Adipocyte (in vitro differentiated cells): ENCODE results near the gene SPEF1.

ENCODE experiments used
- DNase-seq: peaks from one replicate; pipeline ENCODE4 v3.0.0-alpha.2; 2015; ENCODE audit warnings: low read depth
- H3K27me3 ChIP-seq: replicated peaks from 2 replicates; pipeline ENCODE4 v1.7.0; 2013; ENCODE audit warnings: mild to moderate bottlenecking, low read length, moderate library complexity; ENCODE audit not compliant: control insufficient read depth, insufficient read depth
- H3K36me3 ChIP-seq: 2 replicates; pipeline ENCODE4 v1.7.0; 2013; ENCODE audit warnings: low read length, mild to moderate bottlenecking, moderate library complexity; ENCODE audit not compliant: control insufficient read depth, insufficient read depth, severe bottlenecking
- H3K4me1 ChIP-seq: 2 replicates; pipeline ENCODE4 v1.7.0; 2013; ENCODE audit warnings: mild to moderate bottlenecking, low read length, moderate library complexity; ENCODE audit not compliant: control insufficient read depth, insufficient read depth
- H3K4me3 ChIP-seq: 2 replicates; pipeline ENCODE4 v1.7.0; 2013; ENCODE audit warnings: mild to moderate bottlenecking, low read length, moderate library complexity
- H3K9ac ChIP-seq: 2 replicates; pipeline ENCODE4 v1.7.0; 2013; ENCODE audit warnings: mild to moderate bottlenecking, low read length, moderate library complexity
- H3K9me3 ChIP-seq: 2 replicates; pipeline ENCODE4 v1.7.0; 2013; ENCODE audit warnings: mild to moderate bottlenecking, low read length, moderate library complexity; ENCODE audit not compliant: control insufficient read depth

Gene SPEF1

DNA sequence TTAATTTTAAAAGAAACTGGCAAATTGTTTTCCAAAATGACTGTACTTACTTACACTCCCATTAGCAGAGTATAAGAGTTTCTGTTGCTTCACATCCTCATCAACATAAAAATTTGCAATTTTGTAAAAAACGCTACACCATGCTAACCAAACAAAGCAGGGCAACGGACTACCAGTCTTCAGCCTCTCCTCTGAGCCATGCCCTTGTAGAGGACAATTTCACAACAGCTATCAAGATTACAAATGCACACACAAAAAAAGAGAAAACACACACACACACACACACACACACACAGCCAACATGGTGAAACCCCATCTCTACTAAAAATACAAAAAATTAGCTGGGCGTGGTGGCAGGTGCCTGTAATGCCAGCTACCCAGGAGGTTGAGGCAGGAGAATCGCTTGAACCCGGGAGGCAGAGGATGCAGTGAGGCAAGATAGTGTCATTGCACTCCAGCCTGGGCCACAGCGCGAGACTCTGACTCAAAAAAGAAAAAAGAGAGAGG, 9.6 kb downstream of the SPEF1 start:
- DNase-seq: no peak
- Histone ChIP-seq H3K9me3 (peaks cover 4% of the 10 kb centered on the region), H3K9ac (no peak overlapping the region), H3K4me3 (no peak overlapping the region), H3K27me3 (no peaks in the 10 kb centered on the region), H3K36me3 (no peaks in the 10 kb centered on the region), H3K4me1 (peaks cover 22% of the 10 kb centered on the region)

DNA sequence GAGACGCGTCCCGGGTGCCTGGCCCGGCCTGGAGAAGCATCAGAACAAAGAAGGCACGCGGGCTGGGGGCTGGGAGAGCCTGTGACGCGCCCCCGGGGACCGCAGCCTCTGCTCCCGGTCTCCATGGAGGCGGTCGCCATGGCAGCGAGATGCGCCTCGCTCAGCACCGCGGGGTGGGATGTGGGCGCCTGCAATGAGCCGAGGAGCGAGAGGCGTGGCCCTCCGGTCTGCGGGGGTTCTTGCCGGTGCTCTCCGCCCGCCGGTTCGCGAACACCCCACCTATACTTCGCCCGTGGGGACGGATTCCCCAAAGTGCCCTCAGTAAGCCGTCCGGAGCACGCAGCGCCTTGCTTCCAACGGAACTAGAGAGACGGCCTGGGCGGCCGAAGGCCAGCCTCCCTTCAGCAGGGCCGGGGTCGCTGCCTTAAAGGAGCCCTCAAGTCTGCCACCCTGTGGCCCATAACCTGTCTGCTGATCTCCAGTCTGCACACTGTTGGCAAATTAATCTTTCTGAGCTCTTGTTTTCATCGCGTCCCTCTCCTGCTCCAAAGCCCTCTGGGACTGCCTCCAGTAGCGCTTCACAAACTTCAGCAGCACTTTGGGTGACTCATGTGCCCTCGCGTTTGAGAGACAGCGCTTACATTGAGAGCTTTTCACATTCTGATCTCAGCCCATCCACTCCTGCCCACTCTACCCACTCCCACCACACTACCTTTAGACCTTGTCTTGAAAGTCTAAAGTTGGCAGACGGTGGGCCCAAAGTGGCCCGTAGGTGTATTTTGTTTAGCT, 12.7 kb downstream of the SPEF1 start:
- H3K4me1 ChIP-seq: peaks cover 52% of the 10 kb centered on the region
- DNase-seq: peak; percentile 83

DNA sequence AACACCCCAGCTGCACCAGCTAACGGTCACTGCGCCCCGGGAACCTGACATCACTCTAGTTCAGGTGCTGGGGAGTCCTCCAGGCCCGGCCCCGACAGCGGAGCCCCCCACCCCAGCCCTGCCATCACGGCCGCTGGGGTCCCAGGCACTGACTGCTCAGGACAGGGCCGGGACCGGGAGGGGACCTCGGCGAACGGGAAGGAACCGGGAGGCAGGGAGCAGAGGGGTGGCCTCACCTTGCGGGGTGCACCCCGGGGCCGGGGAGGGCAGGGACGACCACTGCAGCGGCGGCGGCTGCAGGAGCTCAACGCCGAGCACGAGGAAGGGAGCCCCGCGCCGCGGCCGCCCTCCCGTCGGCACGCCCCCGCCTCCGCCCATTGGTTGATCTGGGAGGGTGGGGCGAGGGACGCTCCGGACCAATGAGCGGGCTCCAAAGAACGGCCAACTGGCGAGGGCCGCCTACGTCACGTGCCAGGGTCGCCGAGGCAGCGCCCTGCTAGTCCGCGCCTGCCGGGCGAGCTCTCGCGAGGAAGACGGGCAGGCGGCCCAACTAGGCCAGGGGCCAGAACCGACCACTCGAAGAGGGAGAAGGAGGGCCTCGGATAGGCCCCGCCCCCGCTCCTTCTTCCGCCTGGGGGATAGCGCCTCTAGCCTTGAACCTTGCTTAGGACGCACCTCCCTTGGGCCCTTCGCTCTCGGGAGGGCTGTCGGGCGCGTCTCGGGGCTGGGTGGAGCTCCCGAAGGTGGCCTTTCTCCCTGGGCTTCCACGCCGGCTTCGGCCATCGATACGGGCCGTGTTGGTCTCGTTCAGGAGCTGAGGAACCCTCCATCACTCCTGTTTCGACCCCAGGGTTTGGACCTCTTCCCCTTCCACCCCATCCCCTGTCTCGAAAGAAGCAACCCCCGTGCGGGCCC, 13.6 kb downstream of the SPEF1 start, which contains the start of gene ADISSP:
ADISSP (minus strand) TSS at position 327 of the 915 bp plus-strand sequence. CDS start 7,653 bp downstream, outside the sequence.
- peak; percentile 99 for DNase-seq
- H3K9ac ChIP-seq: peak within 1 kb of the TSS; percentile 89
- peak within 1 kb of the TSS; percentile 87 for H3K4me3 ChIP-seq
- no peaks in the 10 kb centered on the region for H3K9me3 ChIP-seq
- H3K36me3 ChIP-seq: no peaks in the 10 kb centered on the region
- no peaks in the 10 kb centered on the region for H3K27me3 ChIP-seq
- H3K4me1 ChIP-seq: peaks cover 53% of the 10 kb centered on the region

More for the DNA sequence above, 12.7 kb downstream of the SPEF1 start:
- Histone ChIP-seq H3K27me3 (no peaks in the 10 kb centered on the region), H3K9ac (peak overlapping the region; percentile 89), H3K36me3 (no peaks in the 10 kb centered on the region), H3K4me3 (peak overlapping the region; percentile 87), H3K9me3 (no peaks in the 10 kb centered on the region)

- Histone ChIP-seq H3K4me3 (peak overlapping the region; percentile 87), H3K9ac (peak overlapping the region; percentile 86), H3K9me3 (no peaks in the 10 kb centered on the region), H3K36me3 (no peaks in the 10 kb centered on the region), H3K27me3 (no peaks in the 10 kb centered on the region), H3K4me1 (peaks cover 53% of the 10 kb centered on the region)
- peak; percentile 40 for DNase-seq
Observed at GRCh38 chr20:3767110-3767426, 14.2 kb downstream of the SPEF1 start.

DNA sequence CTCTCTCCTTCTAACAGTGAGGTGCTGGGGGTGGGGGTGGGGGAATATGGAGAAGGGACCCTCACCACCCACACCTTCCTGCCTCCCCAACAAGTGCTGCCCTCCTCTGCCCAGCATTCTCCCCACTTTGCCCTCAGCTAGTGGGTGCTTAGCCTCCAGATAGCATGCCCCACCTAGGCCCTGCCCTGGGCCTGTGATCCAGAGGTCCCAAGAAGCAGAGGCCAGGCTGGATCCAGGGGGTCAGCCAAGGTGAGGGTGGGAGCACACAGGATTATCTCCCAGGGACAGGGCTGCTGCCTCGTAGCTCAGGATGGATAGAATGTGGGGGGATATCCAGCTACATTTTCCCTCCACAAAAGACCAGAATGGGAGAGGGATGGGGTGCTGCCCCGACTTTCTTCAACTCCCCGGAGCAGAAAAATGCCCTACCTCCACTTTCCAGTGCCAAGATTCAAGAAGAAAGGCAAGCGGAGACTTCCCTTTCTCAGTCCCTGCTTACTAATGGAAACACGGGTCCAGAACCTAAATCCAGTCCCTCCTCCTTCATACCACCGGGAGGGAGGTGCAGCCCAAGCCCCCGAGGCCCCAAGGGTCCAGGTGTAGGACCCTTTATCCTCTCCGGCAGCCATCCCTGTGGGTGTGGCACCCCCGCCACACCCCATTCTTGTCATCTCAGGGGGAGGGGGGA, 14.7 kb downstream of the SPEF1 start:
- DNase-seq: no peak

GRCh38 chr20:3765171-3765882, 15.9 kb downstream of the SPEF1 start:
- H3K4me3 ChIP-seq: peak overlapping the region; percentile 87
- no peaks in the 10 kb centered on the region for H3K9me3 ChIP-seq
- H3K36me3 ChIP-seq: peaks cover 4% of the 10 kb centered on the region
- no peak for DNase-seq
- no peaks in the 10 kb centered on the region for H3K27me3 ChIP-seq
- H3K9ac ChIP-seq: peak overlapping the region; percentile 86
- peaks cover 53% of the 10 kb centered on the region for H3K4me1 ChIP-seq

More for the DNA sequence above, 14.7 kb downstream of the SPEF1 start:
- peak overlapping the region; percentile 87 for H3K4me3 ChIP-seq
- peaks cover 3% of the 10 kb centered on the region for H3K36me3 ChIP-seq
- peak overlapping the region; percentile 86 for H3K9ac ChIP-seq
- H3K4me1 ChIP-seq: peaks cover 53% of the 10 kb centered on the region
- H3K9me3 ChIP-seq: no peaks in the 10 kb centered on the region
- H3K27me3 ChIP-seq: no peaks in the 10 kb centered on the region

DNA sequence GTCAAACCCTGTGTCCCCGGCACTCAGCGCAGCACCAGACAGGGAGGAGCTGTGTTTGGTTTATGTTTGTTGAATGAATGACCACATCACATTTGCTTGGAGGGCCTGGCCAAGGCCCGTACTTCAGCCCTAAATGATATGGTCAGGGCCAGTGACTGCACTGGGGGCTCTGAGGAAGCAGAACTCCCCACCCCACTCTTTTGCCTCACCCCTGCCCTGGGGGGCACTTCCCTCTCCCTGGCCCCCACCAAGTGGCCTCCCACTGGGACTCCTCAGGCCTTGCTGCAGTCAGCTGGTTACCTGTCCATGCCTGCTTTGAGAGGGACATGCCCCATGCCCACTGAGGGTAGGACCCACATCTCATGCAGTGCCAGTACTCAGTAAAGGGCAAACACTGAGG, 16.6 kb downstream of the SPEF1 start:
- Histone ChIP-seq H3K4me1 (peaks cover 53% of the 10 kb centered on the region), H3K27me3 (no peaks in the 10 kb centered on the region), H3K9ac (peak overlapping the region; percentile 86), H3K4me3 (no peak overlapping the region), H3K36me3 (peaks cover 4% of the 10 kb centered on the region), H3K9me3 (no peaks in the 10 kb centered on the region)
- DNase-seq: no peak

DNA sequence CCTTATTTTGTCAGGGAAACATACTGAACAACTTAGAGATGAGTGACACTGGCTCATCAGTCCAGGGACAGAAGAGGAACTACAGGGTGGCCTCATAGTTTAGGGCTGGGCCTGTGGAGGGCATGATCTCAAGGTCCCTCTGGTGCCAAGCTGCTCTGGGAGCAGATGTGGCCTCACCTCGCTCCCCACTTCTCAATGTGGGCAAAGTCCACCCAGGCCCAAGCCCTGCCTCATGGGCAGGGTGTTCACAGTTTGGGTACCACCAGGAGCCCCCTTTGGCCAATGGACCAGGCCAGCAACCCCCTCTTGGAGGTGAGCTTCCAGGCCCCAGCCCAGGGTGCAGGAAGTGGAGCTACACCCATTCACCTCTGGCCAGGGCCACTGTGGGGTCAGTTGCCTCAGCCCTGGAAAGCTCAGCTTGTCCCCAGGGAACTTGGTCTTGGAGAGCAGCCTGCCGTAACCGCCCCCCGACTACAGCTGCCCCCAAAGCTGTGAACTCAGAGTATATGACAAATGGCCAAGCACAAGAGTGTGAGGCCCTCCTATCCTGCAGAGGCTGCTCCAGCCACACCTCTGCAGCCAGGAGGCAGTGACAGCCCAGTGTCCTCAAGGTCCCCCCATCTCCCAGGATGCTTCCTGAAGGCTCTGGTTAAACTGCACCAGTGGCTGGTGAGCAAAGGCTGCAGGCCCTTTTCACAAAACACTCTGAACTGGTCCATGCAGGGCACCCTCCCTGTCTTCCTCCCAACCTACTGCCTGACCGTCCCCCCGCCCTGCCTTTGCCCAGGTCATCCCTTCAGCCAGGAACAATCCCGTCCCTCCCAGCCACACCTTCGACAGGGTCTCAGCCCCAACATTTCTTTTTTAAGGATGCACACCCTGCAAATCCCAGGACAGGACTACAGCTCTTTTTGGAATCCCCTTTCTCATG, 17.3 kb downstream of the SPEF1 start:
- H3K27me3 ChIP-seq: no peaks in the 10 kb centered on the region
- no peaks in the 10 kb centered on the region for H3K9me3 ChIP-seq
- H3K4me1 ChIP-seq: peaks cover 57% of the 10 kb centered on the region
- no peak for DNase-seq
- H3K9ac ChIP-seq: no peak overlapping the region
- peaks cover 4% of the 10 kb centered on the region for H3K36me3 ChIP-seq
- no peak overlapping the region for H3K4me3 ChIP-seq

GRCh38 chr20:3760655-3761348, 20.4 kb downstream of the SPEF1 start:
- peaks cover 54% of the 10 kb centered on the region for H3K4me1 ChIP-seq
- no peak for DNase-seq
- H3K36me3 ChIP-seq: peaks cover 4% of the 10 kb centered on the region
- no peaks in the 10 kb centered on the region for H3K9me3 ChIP-seq
- H3K27me3 ChIP-seq: no peaks in the 10 kb centered on the region
- H3K9ac ChIP-seq: no peak overlapping the region
- H3K4me3 ChIP-seq: no peak overlapping the region
